Body of pancreas (tissue), 4 donors: ENCODE measurements around the gene ZNF777. TPM values are rescaled to one million over a fixed set of nuclear protein-coding genes. Genes with fewer than 3 reads are reported as not detected.
"Not testable (repeated sequence)": the region's sequence is repeated elsewhere in the genome, so short reads cannot be mapped to it uniquely, and the experiment has no call there.

Source experiments
- ATAC-seq: fragments of 150-250 bp; one replicate; pipeline ENCODE4 v1.9.1; 2016
- DNase-seq, 4 donors: peaks; one replicate each; pipeline ENCODE4 v3.0.0-alpha.2; 2019
- H3K27ac ChIP-seq, 4 donors: fragments of 200-600 bp; sonication (generic); 1 replicate in 3 of 4; 2 replicates in 1 of 4; pipeline versions ENCODE4 v1.5.1 to v1.6.1; 2016 to 2019; ENCODE audit warnings: mild to moderate bottlenecking in 1 of 4, mixed read lengths in 1 of 4, moderate library complexity in 1 of 4
- H3K27me3 ChIP-seq, 2 donors: fragments of 200-600 bp; sonication (generic); one replicate each; pipeline ENCODE4 v1.6.0; 2016; ENCODE audit warnings: mild to moderate bottlenecking in 1 of 2
- H3K36me3 ChIP-seq, 2 donors: fragments of 200-600 bp; sonication (generic); replicated peaks in 1 of 2; 2 replicates each; pipeline ENCODE4 v1.5.1; 2016; ENCODE audit warnings: low read depth in 2 of 2; ENCODE audit not compliant: insufficient read depth in 1 of 2
- H3K4me1 ChIP-seq: fragments of 200-600 bp; sonication (generic); one replicate; pipeline ENCODE4 v1.6.0; 2016
- H3K4me3 ChIP-seq, 2 donors: fragments of 200-600 bp; sonication (generic); 1 replicate in 1 of 2; 2 replicates in 1 of 2; pipeline ENCODE4 v1.5.1; 2016 to 2019
- H3K9me3 ChIP-seq, 3 donors: fragments of 200-600 bp; sonication (generic); 1 replicate in 2 of 3; 2 replicates in 1 of 3; pipeline ENCODE4 v1.5.1; 2016
- POLR2A ChIP-seq, 3 donors: fragments of 450-650 bp; IDR thresholded peaks; one replicate each; pipeline ENCODE4 v1.6.1; 2016; ENCODE audit warnings: antibody characterized with exemption in 3 of 3, mild to moderate bottlenecking in 2 of 3
- WGBS, 2 donors: methylation state at CpG; one replicate each; pipeline ENCODE4 v1.1.5; 2017; 5-methylcytosine and 5-hydroxymethylcytosine counted together
- intact Hi-C: fragments of 100-400 bp; cut with DNase I; formaldehyde crosslinking; loops from one replicate; pipeline ENCODE4 v1.15.1; 2023
- total RNA-seq, 2 donors: library from RNA; depleted of rRNA; stranded (reverse); fragments of >200 nt; gene quantifications; one replicate each; pipeline ENCODE4 v1.1.0, GENCODE V29; 2016
- TF ChIP-seq, protein P1 (sequence below), 7 experiments: fragments of 450-650 bp in 4 of 7; fragments of 200-600 bp in 3 of 7; sonication (generic) in 3 of 7; IDR thresholded peaks; one replicate each; pipeline ENCODE4 v1.5.1; 2016 to 2019; ENCODE audit warnings: antibody characterized with exemption in 7 of 7

ZNF777 gene
- total RNA-seq, 2 donors from 2014 or later = 8.3 to 10.5 TPM

GRCh38 chr7:149496642-149497391 lies 36.0 kb upstream of the ZNF777 start:
- DNase-seq = peak; percentile 40 to 57 (median 45)
- peak; percentile 31 for ATAC-seq

GRCh38 chr7:149495785-149496641 lies 35.2 kb upstream of the ZNF777 start:
- DNase-seq = peak; percentile 58 to 70 (median 68)
- intact Hi-C loops = no loop called here

More at GRCh38 chr7:149496642-149497391, 36.0 kb upstream of the ZNF777 start:
- H3K36me3 ChIP-seq = peaks cover 10 to 12% of the 10 kb centered on the region in 2 donors
- no peaks in the 10 kb centered on the region for H3K27me3 ChIP-seq
- peak overlapping the region; percentile 51 to 69 for H3K4me3 ChIP-seq
- TF ChIP-seq, protein P1, sequence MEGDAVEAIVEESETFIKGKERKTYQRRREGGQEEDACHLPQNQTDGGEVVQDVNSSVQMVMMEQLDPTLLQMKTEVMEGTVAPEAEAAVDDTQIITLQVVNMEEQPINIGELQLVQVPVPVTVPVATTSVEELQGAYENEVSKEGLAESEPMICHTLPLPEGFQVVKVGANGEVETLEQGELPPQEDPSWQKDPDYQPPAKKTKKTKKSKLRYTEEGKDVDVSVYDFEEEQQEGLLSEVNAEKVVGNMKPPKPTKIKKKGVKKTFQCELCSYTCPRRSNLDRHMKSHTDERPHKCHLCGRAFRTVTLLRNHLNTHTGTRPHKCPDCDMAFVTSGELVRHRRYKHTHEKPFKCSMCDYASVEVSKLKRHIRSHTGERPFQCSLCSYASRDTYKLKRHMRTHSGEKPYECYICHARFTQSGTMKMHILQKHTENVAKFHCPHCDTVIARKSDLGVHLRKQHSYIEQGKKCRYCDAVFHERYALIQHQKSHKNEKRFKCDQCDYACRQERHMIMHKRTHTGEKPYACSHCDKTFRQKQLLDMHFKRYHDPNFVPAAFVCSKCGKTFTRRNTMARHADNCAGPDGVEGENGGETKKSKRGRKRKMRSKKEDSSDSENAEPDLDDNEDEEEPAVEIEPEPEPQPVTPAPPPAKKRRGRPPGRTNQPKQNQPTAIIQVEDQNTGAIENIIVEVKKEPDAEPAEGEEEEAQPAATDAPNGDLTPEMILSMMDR (IDR thresholded peaks at IDR 0.05) = no peak
- no peak for TF ChIP-seq POLR2A (IDR thresholded peaks at IDR 0.05)
- 0% methylated on average over 21 to 31 of the region's 51 CpGs for WGBS, 2 donors
- no peaks in the 10 kb centered on the region for H3K9me3 ChIP-seq
- H3K27ac ChIP-seq = peak overlapping the region; percentile 71 to 77 (median 74)
- intact Hi-C loops = no loop called here
- peaks cover 20% of the 10 kb centered on the region for H3K4me1 ChIP-seq

GRCh38 chr7:149494738-149495368 lies 34.0 kb upstream of the ZNF777 start:
- intact Hi-C loops = no loop called here
- H3K27ac ChIP-seq = peak overlapping the region in 1 of 4 donors; percentile 24
- H3K4me1 ChIP-seq = peaks cover 20% of the 10 kb centered on the region
- no peaks in the 10 kb centered on the region for H3K9me3 ChIP-seq
- DNase-seq (peak in 1 of 4 donors; percentile 50), ATAC-seq (no peak)
- 68 to 76% methylated on average over 6 of the region's 6 CpGs for WGBS, 2 donors
- peaks cover 10 to 29% of the 10 kb centered on the region in 2 donors for H3K36me3 ChIP-seq
- TF ChIP-seq, protein P1 (IDR thresholded peaks at IDR 0.05) = no peak
- TF ChIP-seq POLR2A (IDR thresholded peaks at IDR 0.05) = no peak
- no peaks in the 10 kb centered on the region for H3K27me3 ChIP-seq
- no peak overlapping the region for H3K4me3 ChIP-seq

More at GRCh38 chr7:149495785-149496641, 35.2 kb upstream of the ZNF777 start:
- Histone ChIP-seq H3K4me3 (peak overlapping the region in 1 of 2 donors; percentile 51), H3K9me3 (no peaks in the 10 kb centered on the region), H3K27ac (peak overlapping the region in 3 of 4 donors; percentile 71 to 77 (median 77)), H3K4me1 (peaks cover 20% of the 10 kb centered on the region), H3K36me3 (peaks cover 10 to 20% of the 10 kb centered on the region in 2 donors), H3K27me3 (no peaks in the 10 kb centered on the region)
- 34 to 40% methylated on average over 13 of the region's 13 CpGs for WGBS, 2 donors
- ATAC-seq = no peak
- TF ChIP-seq POLR2A (IDR thresholded peaks at IDR 0.05) = no peak
- TF ChIP-seq, protein P1 (IDR thresholded peaks at IDR 0.05) = no peak

GRCh38 chr7:149493975-149494374 lies 33.1 kb upstream of the ZNF777 start:
- H3K27me3 ChIP-seq, DNase-seq, H3K4me3 ChIP-seq, H3K9me3 ChIP-seq, intact Hi-C loops, H3K27ac ChIP-seq, ATAC-seq: not testable (repeated sequence)
- Histone ChIP-seq H3K4me1 (peaks cover 20% of the 10 kb centered on the region), H3K36me3 (peaks cover 10 to 29% of the 10 kb centered on the region in 2 donors)
- 76 to 95% methylated on average over 11 to 19 of the region's 20 CpGs for WGBS, 2 donors
